Neural cell (in vitro differentiated cells): Measurements from ENCODE around the gene KRT15.

Experiments
- CTCF ChIP-seq: fragments of 450-650 bp; IDR thresholded peaks from 2 replicates; pipeline ENCODE4 v1.5.1; 2014; ENCODE audit warnings: antibody characterized with exemption, mild to moderate bottlenecking, moderate library complexity; ENCODE audit not compliant: poor library complexity, severe bottlenecking
- EP300 ChIP-seq: fragments of 450-650 bp; conservative IDR thresholded peaks from 2 replicates; pipeline ENCODE4 v1.6.1; 2014; ENCODE audit warnings: antibody characterized with exemption, mild to moderate bottlenecking, moderate library complexity; ENCODE audit not compliant: poor library complexity, severe bottlenecking
- EZH2 ChIP-seq: fragments of 200-600, 300-800 bp; shearing (Covaris generic), sonication (generic); IDR thresholded peaks from 2 replicates; pipeline ENCODE4 v1.6.1; 2014; ENCODE audit warnings: antibody characterized with exemption, low read length, borderline replicate concordance, mild to moderate bottlenecking; ENCODE audit not compliant: insufficient read depth, poor library complexity, severe bottlenecking
- MXI1 ChIP-seq: fragments of 450-650 bp; conservative IDR thresholded peaks from 2 replicates; pipeline ENCODE4 v1.6.1; 2014; ENCODE audit warnings: antibody characterized with exemption, mild to moderate bottlenecking; ENCODE audit not compliant: poor library complexity, severe bottlenecking
- POLR2AphosphoS5 ChIP-seq: IDR thresholded peaks from 2 replicates; pipeline ENCODE4 v1.6.1; 2012
- RAD21 ChIP-seq: fragments of 450-650 bp; conservative IDR thresholded peaks from 2 replicates; pipeline ENCODE4 v1.6.1; 2014; ENCODE audit warnings: antibody characterized with exemption, mild to moderate bottlenecking, moderate library complexity
- REST ChIP-seq: IDR thresholded peaks from 2 replicates; pipeline ENCODE4 v1.6.1; 2012; ENCODE audit warnings: borderline replicate concordance
- TAF1 ChIP-seq: IDR thresholded peaks from 2 replicates; pipeline ENCODE4 v1.6.1; 2012; ENCODE audit warnings: low read depth

GRCh38 chr17:41511116-41511515, 7.6 kb downstream of the KRT15 start:
- TF ChIP-seq CTCF: no peak
- no peak for TF ChIP-seq TAF1
- no peak for TF ChIP-seq EP300
- TF ChIP-seq POLR2AphosphoS5: no peak
- TF ChIP-seq REST: no peak
- TF ChIP-seq RAD21: no peak
- no peak for TF ChIP-seq EZH2
- TF ChIP-seq MXI1: no peak
